Thoracic aorta (tissue), 2 donors: ENCODE data around the gene DCAF17. TPM values are rescaled to one million over a fixed set of nuclear protein-coding genes. Genes with fewer than 3 reads are reported as not detected.

Experiments
- ATAC-seq: fragments of 150-250 bp; one replicate; pipeline ENCODE4 v1.8.0; 2017; ENCODE audit warnings: low read depth; ENCODE audit not compliant: insufficient number of reproducible peaks, low FRiP score
- DNase-seq: peaks from one replicate; pipeline ENCODE4 v3.0.0-alpha.2; 2020; ENCODE audit warnings: low spot score
- H3K27ac ChIP-seq, 2 donors: fragments of 200-600 bp; sonication (generic); 1 replicate in 1 of 2; 2 replicates in 1 of 2; pipeline ENCODE4 v1.5.1; 2016; ENCODE audit warnings: mild to moderate bottlenecking in 2 of 2, moderate library complexity in 2 of 2
- H3K27me3 ChIP-seq: fragments of 200-600 bp; sonication (generic); replicated peaks from 2 replicates; pipeline ENCODE4 v1.6.0; 2016; ENCODE audit warnings: mild to moderate bottlenecking; ENCODE audit not compliant: insufficient read depth
- H3K36me3 ChIP-seq: fragments of 200-600 bp; sonication (generic); one replicate; pipeline ENCODE4 v1.5.1; 2016
- H3K4me1 ChIP-seq, 2 donors: fragments of 200-600 bp; sonication (generic); 1 replicate in 1 of 2; 2 replicates in 1 of 2; pipeline versions ENCODE4 v1.5.1 to v1.6.0; 2016; ENCODE audit warnings: low read depth in 2 of 2, mild to moderate bottlenecking in 1 of 2; ENCODE audit not compliant: control insufficient read depth in 1 of 2
- H3K4me3 ChIP-seq: fragments of 200-600 bp; sonication (generic); 2 replicates; pipeline ENCODE4 v1.5.1; 2016; ENCODE audit warnings: mild to moderate bottlenecking
- H3K9me3 ChIP-seq: fragments of 200-600 bp; sonication (generic); 2 replicates; pipeline ENCODE4 v1.5.1; 2016
- CTCF ChIP-seq: fragments of 200-600 bp; sonication (generic); IDR thresholded peaks from one replicate; pipeline ENCODE4 v1.5.1; 2019; ENCODE audit warnings: antibody characterized with exemption
- total RNA-seq, 2 donors: library from RNA; depleted of rRNA; stranded (reverse); fragments of >200 nt; gene quantifications; one replicate each; pipeline versions ENCODE4 v1.1.0 to v1.2.3, GENCODE V29; 2016

Gene DCAF17
- total RNA-seq, 2 donors from 2014 or later, result 27.3 to 47.4 TPM

GRCh38 chr2:171441470-171441869 is 7.4 kb downstream of the DCAF17 start:
- peaks cover 0 to 5% of the 10 kb centered on the region in 2 donors for H3K4me1 ChIP-seq
- H3K4me3 ChIP-seq, result no peak overlapping the region
- no peak for DNase-seq
- H3K9me3 ChIP-seq, result no peaks in the 10 kb centered on the region
- no peaks in the 10 kb centered on the region for H3K27me3 ChIP-seq
- H3K27ac ChIP-seq, result no peak overlapping the region
- no peak for ATAC-seq
- peaks cover 14% of the 10 kb centered on the region for H3K36me3 ChIP-seq
- no peak for TF ChIP-seq CTCF

- H3K27me3 ChIP-seq, result no peaks in the 10 kb centered on the region
- H3K9me3 ChIP-seq, result no peaks in the 10 kb centered on the region
- H3K4me3 ChIP-seq, result no peak overlapping the region
- DNase-seq (no peak), ATAC-seq (no peak)
- H3K27ac ChIP-seq, result no peak overlapping the region
- H3K4me1 ChIP-seq, result peaks cover 0 to 4% of the 10 kb centered on the region in 2 donors
- peaks cover 18% of the 10 kb centered on the region for H3K36me3 ChIP-seq
- no peak for TF ChIP-seq CTCF
These were observed 13.6 kb downstream of the DCAF17 start for GRCh38 chr2:171447675-171448074.

DNA sequence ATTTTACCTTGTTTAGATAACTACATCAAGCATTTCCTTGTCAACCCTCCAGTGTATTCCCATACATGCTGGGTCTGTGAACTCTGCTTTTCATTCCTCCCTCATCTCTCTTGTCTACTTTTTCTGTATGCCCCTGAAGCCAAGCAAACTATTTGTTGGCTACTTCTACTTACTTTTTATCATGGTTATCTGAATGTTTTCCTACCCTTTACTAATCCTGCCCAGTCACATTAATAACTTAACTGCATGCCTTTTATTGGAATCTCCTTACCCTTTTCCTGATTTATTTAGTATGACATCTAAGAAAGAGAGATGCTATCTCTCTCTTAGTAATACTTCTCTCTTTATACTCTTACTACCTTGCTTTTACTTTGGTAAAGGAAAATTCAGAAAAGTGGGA is 17.0 kb downstream of the DCAF17 start:
- Histone ChIP-seq H3K27ac (no peak overlapping the region), H3K4me3 (no peak overlapping the region), H3K36me3 (peaks cover 21% of the 10 kb centered on the region), H3K9me3 (no peaks in the 10 kb centered on the region), H3K27me3 (no peaks in the 10 kb centered on the region), H3K4me1 (no peaks in the 10 kb centered on the region)
- ATAC-seq (no peak), DNase-seq (no peak)
- TF ChIP-seq CTCF, result no peak

GRCh38 chr2:171452773-171453172 is 18.7 kb downstream of the DCAF17 start:
- H3K4me3 ChIP-seq, result no peak overlapping the region
- TF ChIP-seq CTCF, result no peak
- H3K4me1 ChIP-seq, result no peaks in the 10 kb centered on the region
- peaks cover 16% of the 10 kb centered on the region for H3K36me3 ChIP-seq
- H3K9me3 ChIP-seq, result no peaks in the 10 kb centered on the region
- H3K27me3 ChIP-seq, result no peaks in the 10 kb centered on the region
- no peak overlapping the region for H3K27ac ChIP-seq
- ATAC-seq (no peak), DNase-seq (no peak)

DNA sequence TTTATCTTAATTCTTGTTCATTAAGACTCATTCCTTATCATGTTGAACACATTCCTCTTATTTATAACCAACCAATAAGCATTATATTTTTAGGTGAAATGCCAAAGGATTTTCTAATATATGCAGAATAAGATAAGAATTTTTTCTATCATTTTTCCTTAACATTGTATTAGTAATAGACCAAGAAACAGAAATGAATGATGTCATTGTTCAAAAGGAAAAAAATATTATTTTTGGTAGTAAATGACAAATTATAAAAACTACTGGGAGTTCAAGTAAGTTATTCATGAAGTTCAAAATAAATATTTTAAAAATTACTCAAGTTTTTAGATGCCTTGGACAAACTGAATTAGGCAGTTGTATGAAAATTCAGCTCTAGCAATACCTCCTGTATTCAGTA is 25.5 kb downstream of the DCAF17 start:
- DNase-seq, result no peak
- Histone ChIP-seq H3K4me1 (no peaks in the 10 kb centered on the region), H3K27ac (no peak overlapping the region), H3K9me3 (no peaks in the 10 kb centered on the region), H3K4me3 (no peak overlapping the region), H3K36me3 (peaks cover 14% of the 10 kb centered on the region), H3K27me3 (no peaks in the 10 kb centered on the region)
- ATAC-seq, result no peak
- TF ChIP-seq CTCF, result no peak
